Measurements from ENCODE around the gene TMEM86B. TPM values are rescaled to one million over a fixed set of nuclear protein-coding genes. Genes with fewer than 3 reads are reported as not detected.
A peak's percentile ranks its signal among the peaks of the same experiment; 100 is the strongest.

Gene TMEM86B
- total RNA-seq, 2 experiments from 2014 or later: 11.0 to 13.8 TPM

- H3K27ac Mint-ChIP-seq: no peak overlapping the region
- no peak for DNase-seq
- no peaks in the 10 kb centered on the region for H3K27me3 Mint-ChIP-seq (ENCODE audit: low read depth)
- H3K9me3 Mint-ChIP-seq (ENCODE audit: insufficient read depth): no peaks in the 10 kb centered on the region
- no peak for ATAC-seq
- ChIA-PET CTCF (no interaction called here), POLR2A (no interaction called here)
- peaks cover 64% of the 10 kb centered on the region for H3K36me3 Mint-ChIP-seq (ENCODE audit: low read depth)
- peaks cover 3% of the 10 kb centered on the region for H3K4me1 Mint-ChIP-seq (ENCODE audit: low read depth)
- no peak overlapping the region for H3K4me3 Mint-ChIP-seq
These were observed 10.4 kb upstream of the TMEM86B start for GRCh38 chr19:55239004-55239403.

GRCh38 chr19:55238030-55238429 is 9.5 kb upstream of the TMEM86B start:
- no peak for ATAC-seq
- Mint-ChIP-seq H3K27me3 (ENCODE audit: low read depth) (no peaks in the 10 kb centered on the region), H3K4me1 (ENCODE audit: low read depth) (peaks cover 3% of the 10 kb centered on the region), H3K4me3 (no peak overlapping the region), H3K9me3 (ENCODE audit: insufficient read depth) (no peaks in the 10 kb centered on the region), H3K27ac (no peak overlapping the region), H3K36me3 (ENCODE audit: low read depth) (peaks cover 65% of the 10 kb centered on the region)
- DNase-seq: no peak
- POLR2A ChIA-PET: interaction anchor here (0.8 kb wide), 1 partner anchor 50 kb away, joined by 3 read pairs; no protein-coding TSS in a partner anchor
- CTCF ChIA-PET: interaction anchor here (1.0 kb wide), 1 partner anchor 15 kb away, joined by 3 read pairs; no protein-coding TSS in a partner anchor

GRCh38 chr19:55232986-55233385 is 4.4 kb upstream of the TMEM86B start:
- Mint-ChIP-seq H3K4me3 (no peak overlapping the region), H3K27ac (no peak overlapping the region), H3K36me3 (ENCODE audit: low read depth) (peaks cover 69% of the 10 kb centered on the region), H3K4me1 (ENCODE audit: low read depth) (no peaks in the 10 kb centered on the region), H3K27me3 (ENCODE audit: low read depth) (no peaks in the 10 kb centered on the region), H3K9me3 (ENCODE audit: insufficient read depth) (no peaks in the 10 kb centered on the region)
- no peak for DNase-seq
- ChIA-PET POLR2A (no interaction called here), CTCF (no interaction called here)
- no peak for ATAC-seq

- ChIA-PET CTCF (no interaction called here), POLR2A (no interaction called here)
- Mint-ChIP-seq H3K27ac (no peak overlapping the region), H3K4me3 (no peak overlapping the region), H3K4me1 (ENCODE audit: low read depth) (no peaks in the 10 kb centered on the region), H3K36me3 (ENCODE audit: low read depth) (peaks cover 68% of the 10 kb centered on the region), H3K27me3 (ENCODE audit: low read depth) (no peaks in the 10 kb centered on the region), H3K9me3 (ENCODE audit: insufficient read depth) (no peaks in the 10 kb centered on the region)
- ATAC-seq (no peak), DNase-seq (no peak)
These were observed 3.7 kb upstream of the TMEM86B start for GRCh38 chr19:55232286-55232602.

- ChIA-PET POLR2A (no interaction called here), CTCF (no interaction called here)
- Mint-ChIP-seq H3K36me3 (ENCODE audit: low read depth) (peaks cover 64% of the 10 kb centered on the region), H3K27me3 (ENCODE audit: low read depth) (no peaks in the 10 kb centered on the region), H3K4me1 (ENCODE audit: low read depth) (no peaks in the 10 kb centered on the region), H3K27ac (no peak overlapping the region), H3K9me3 (ENCODE audit: insufficient read depth) (no peaks in the 10 kb centered on the region), H3K4me3 (no peak overlapping the region)
- ATAC-seq (no peak), DNase-seq (no peak)
These were observed 3.1 kb upstream of the TMEM86B start for GRCh38 chr19:55231391-55232285.

- no peaks in the 10 kb centered on the region for H3K9me3 Mint-ChIP-seq (ENCODE audit: insufficient read depth)
- no peaks in the 10 kb centered on the region for H3K4me1 Mint-ChIP-seq (ENCODE audit: low read depth)
- peaks cover 57% of the 10 kb centered on the region for H3K36me3 Mint-ChIP-seq (ENCODE audit: low read depth)
- no peak for DNase-seq
- POLR2A ChIA-PET: no interaction called here
- CTCF ChIA-PET: no interaction called here
- H3K27me3 Mint-ChIP-seq (ENCODE audit: low read depth): no peaks in the 10 kb centered on the region
- H3K27ac Mint-ChIP-seq: no peak overlapping the region
- ATAC-seq: no peak
- H3K4me3 Mint-ChIP-seq: no peak overlapping the region
These were observed 2.2 kb upstream of the TMEM86B start for GRCh38 chr19:55230780-55231179.

GRCh38 chr19:55230329-55230728 is 1.8 kb upstream of the TMEM86B start:
- ChIA-PET POLR2A (no interaction called here), CTCF (no interaction called here)
- H3K4me3 Mint-ChIP-seq: no peak overlapping the region
- no peak overlapping the region for H3K27ac Mint-ChIP-seq
- H3K9me3 Mint-ChIP-seq (ENCODE audit: insufficient read depth): no peaks in the 10 kb centered on the region
- H3K4me1 Mint-ChIP-seq (ENCODE audit: low read depth): no peaks in the 10 kb centered on the region
- no peaks in the 10 kb centered on the region for H3K27me3 Mint-ChIP-seq (ENCODE audit: low read depth)
- DNase-seq (no peak), ATAC-seq (no peak)
- peaks cover 62% of the 10 kb centered on the region for H3K36me3 Mint-ChIP-seq (ENCODE audit: low read depth)

- H3K27ac Mint-ChIP-seq: no peak overlapping the region
- no peak overlapping the region for H3K4me3 Mint-ChIP-seq
- POLR2A ChIA-PET: no interaction called here
- ATAC-seq: no peak
- no peak for DNase-seq
- CTCF ChIA-PET: no interaction called here
- H3K27me3 Mint-ChIP-seq (ENCODE audit: low read depth): no peaks in the 10 kb centered on the region
- no peaks in the 10 kb centered on the region for H3K4me1 Mint-ChIP-seq (ENCODE audit: low read depth)
- H3K36me3 Mint-ChIP-seq (ENCODE audit: low read depth): peaks cover 59% of the 10 kb centered on the region
- H3K9me3 Mint-ChIP-seq (ENCODE audit: insufficient read depth): no peaks in the 10 kb centered on the region
These were observed 1.2 kb upstream of the TMEM86B start for GRCh38 chr19:55229789-55230182.

GRCh38 chr19:55229145-55229788 is 704 bp upstream of the TMEM86B start:
- no peaks in the 10 kb centered on the region for H3K4me1 Mint-ChIP-seq (ENCODE audit: low read depth)
- ATAC-seq: no peak
- ChIA-PET POLR2A (no interaction called here), CTCF (no interaction called here)
- no peak overlapping the region for H3K27ac Mint-ChIP-seq
- DNase-seq: no peak
- no peaks in the 10 kb centered on the region for H3K27me3 Mint-ChIP-seq (ENCODE audit: low read depth)
- H3K4me3 Mint-ChIP-seq: no peak overlapping the region
- H3K36me3 Mint-ChIP-seq (ENCODE audit: low read depth): peaks cover 53% of the 10 kb centered on the region
- H3K9me3 Mint-ChIP-seq (ENCODE audit: insufficient read depth): no peaks in the 10 kb centered on the region

- ATAC-seq (no peak), DNase-seq (no peak)
- CTCF ChIA-PET: no interaction called here
- no peak overlapping the region for H3K4me3 Mint-ChIP-seq
- H3K9me3 Mint-ChIP-seq (ENCODE audit: insufficient read depth): no peaks in the 10 kb centered on the region
- POLR2A ChIA-PET: no interaction called here
- no peaks in the 10 kb centered on the region for H3K4me1 Mint-ChIP-seq (ENCODE audit: low read depth)
- peaks cover 53% of the 10 kb centered on the region for H3K36me3 Mint-ChIP-seq (ENCODE audit: low read depth)
- peak overlapping the region; percentile 61 for H3K27ac Mint-ChIP-seq
- H3K27me3 Mint-ChIP-seq (ENCODE audit: low read depth): no peaks in the 10 kb centered on the region
These were observed 560 bp downstream of the TMEM86B start for GRCh38 chr19:55228015-55228391.

- CTCF ChIA-PET: no interaction called here
- no peak for ATAC-seq
- POLR2A ChIA-PET: no interaction called here
These were observed 1.1 kb downstream of the TMEM86B start for GRCh38 chr19:55227241-55228014.

GRCh38 chr19:55226788-55227187 is 1.8 kb downstream of the TMEM86B start:
- ATAC-seq (no peak), DNase-seq (no peak)
- Mint-ChIP-seq H3K36me3 (ENCODE audit: low read depth) (peaks cover 42% of the 10 kb centered on the region), H3K27me3 (ENCODE audit: low read depth) (no peaks in the 10 kb centered on the region), H3K27ac (no peak overlapping the region), H3K4me1 (ENCODE audit: low read depth) (no peaks in the 10 kb centered on the region), H3K4me3 (no peak overlapping the region), H3K9me3 (ENCODE audit: insufficient read depth) (no peaks in the 10 kb centered on the region)
- ChIA-PET CTCF (no interaction called here), POLR2A (no interaction called here)

More at GRCh38 chr19:55227241-55228014, 1.1 kb downstream of the TMEM86B start:
- Mint-ChIP-seq H3K27ac (peak overlapping the region; percentile 61), H3K27me3 (ENCODE audit: low read depth) (no peaks in the 10 kb centered on the region), H3K36me3 (ENCODE audit: low read depth) (peaks cover 47% of the 10 kb centered on the region), H3K9me3 (ENCODE audit: insufficient read depth) (no peaks in the 10 kb centered on the region), H3K4me1 (ENCODE audit: low read depth) (no peaks in the 10 kb centered on the region), H3K4me3 (no peak overlapping the region)
- DNase-seq: no peak
